Testis (tissue), 2 donors: Measurements from ENCODE around the gene ERC2.

ENCODE experiments used
- POLR2A ChIP-seq: fragments of 450-650 bp; IDR thresholded peaks from one replicate; pipeline ENCODE4 v1.6.1; 2017; ENCODE audit warnings: antibody characterized with exemption, mild to moderate bottlenecking, moderate library complexity
- TF ChIP-seq, protein P1 (sequence below), 3 experiments: fragments of 450-650 bp in 2 of 3; fragments of 200-600 bp in 1 of 3; sonication (generic) in 1 of 3; IDR thresholded peaks; one replicate each; pipeline ENCODE4 v1.5.1; 2016 to 2019; ENCODE audit warnings: antibody characterized with exemption in 3 of 3, mild to moderate bottlenecking in 2 of 3, moderate library complexity in 1 of 3

- TF ChIP-seq, protein P1, sequence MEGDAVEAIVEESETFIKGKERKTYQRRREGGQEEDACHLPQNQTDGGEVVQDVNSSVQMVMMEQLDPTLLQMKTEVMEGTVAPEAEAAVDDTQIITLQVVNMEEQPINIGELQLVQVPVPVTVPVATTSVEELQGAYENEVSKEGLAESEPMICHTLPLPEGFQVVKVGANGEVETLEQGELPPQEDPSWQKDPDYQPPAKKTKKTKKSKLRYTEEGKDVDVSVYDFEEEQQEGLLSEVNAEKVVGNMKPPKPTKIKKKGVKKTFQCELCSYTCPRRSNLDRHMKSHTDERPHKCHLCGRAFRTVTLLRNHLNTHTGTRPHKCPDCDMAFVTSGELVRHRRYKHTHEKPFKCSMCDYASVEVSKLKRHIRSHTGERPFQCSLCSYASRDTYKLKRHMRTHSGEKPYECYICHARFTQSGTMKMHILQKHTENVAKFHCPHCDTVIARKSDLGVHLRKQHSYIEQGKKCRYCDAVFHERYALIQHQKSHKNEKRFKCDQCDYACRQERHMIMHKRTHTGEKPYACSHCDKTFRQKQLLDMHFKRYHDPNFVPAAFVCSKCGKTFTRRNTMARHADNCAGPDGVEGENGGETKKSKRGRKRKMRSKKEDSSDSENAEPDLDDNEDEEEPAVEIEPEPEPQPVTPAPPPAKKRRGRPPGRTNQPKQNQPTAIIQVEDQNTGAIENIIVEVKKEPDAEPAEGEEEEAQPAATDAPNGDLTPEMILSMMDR (IDR thresholded peaks at IDR 0.05): no peak
- no peak for TF ChIP-seq POLR2A
These were observed 870.0 kb downstream of the ERC2 start for GRCh38 chr3:55598224-55598623.
